ENCODE data around the gene PLEKHM3. TPM values are rescaled to one million over a fixed set of nuclear protein-coding genes. Genes with fewer than 3 reads are reported as not detected.

The PLEKHM3 gene
- total RNA-seq (2014; rRNA removed; shearing (Covaris generic)), result 6.6 and 19.9 TPM in 2 replicates
- polyA plus RNA-seq (2016; fragmentation: Nextera tagmentation; extraction: Ambion mirVana), result 3.5 and 4.9 TPM in 2 replicates

GRCh38 chr2:208025037-208025813 is at the start of gene PLEKHM3:
Gene PLEKHM3 (minus strand): TSS chr2:208025527. CDS start chr2:208001639, 23,888 bp downstream.
- in situ Hi-C loops (cut with MboI), result no loop called here
- H3F3A ChIP-seq (ENCODE audit: insufficient read depth), result no peaks in the 10 kb centered on the region

GRCh38 chr2:208074610-208075356 is 49.5 kb upstream of the PLEKHM3 start:
- 40 to 41% methylated on average over 9 of the region's 9 CpGs for WGBS, 2 experiments (ENCODE audit: low coverage in 1 of 2, low lambda C conversion rate in 2 of 2, missing lambda C conversion rate in 2 of 2)
- no peak for TF ChIP-seq EZH2 (IDR thresholded peaks at IDR 0.05; ENCODE audit: insufficient read depth, poor library complexity, severe bottlenecking)
- no peak for TF ChIP-seq EZH2phosphoT487 (IDR thresholded peaks at IDR 0.05; ENCODE audit: insufficient read depth, low read depth)
- H3K4me3 ChIP-seq, result no peak overlapping the region
- H3K9me3 ChIP-seq (ENCODE audit: low read depth), result no peaks in the 10 kb centered on the region
- H3K4me2 ChIP-seq (ENCODE audit: unreplicated experiment), result no peak overlapping the region
- no peak overlapping the region for H2AFZ ChIP-seq
- H3K9me2 ChIP-seq (ENCODE audit: insufficient read depth), result no peaks in the 10 kb centered on the region
- in situ Hi-C loops (cut with MboI), result no loop called here
- H3K27ac ChIP-seq, result no peak overlapping the region
- peaks cover 20% of the 10 kb centered on the region for H3K27me3 ChIP-seq (replicated peaks; ENCODE audit: insufficient read depth)
- H4K20me1 ChIP-seq (ENCODE audit: insufficient read depth), result no peaks in the 10 kb centered on the region
- no peaks in the 10 kb centered on the region for H3K36me3 ChIP-seq (ENCODE audit: low read depth)
- no peaks in the 10 kb centered on the region for H3F3A ChIP-seq (ENCODE audit: insufficient read depth)
- H3K9ac ChIP-seq, result no peak overlapping the region
- no peak for DNase-seq
- 0 out of 2 replicates have a peak, but pooled peaks cover 7% of the 10 kb centered on the region for H3K4me1 ChIP-seq (ENCODE audit: insufficient read depth)
- no peaks in the 10 kb centered on the region for H3K79me2 ChIP-seq (ENCODE audit: insufficient read depth)

More at GRCh38 chr2:208025037-208025813, at the start of gene PLEKHM3:
- peak; percentile 92 for DNase-seq
- Histone ChIP-seq H3K9ac (peak within 1 kb of the TSS; percentile 91), H3K27me3 (replicated peaks; ENCODE audit: insufficient read depth) (no peaks in the 10 kb centered on the region), H3K9me2 (ENCODE audit: insufficient read depth) (no peaks in the 10 kb centered on the region), H3K4me2 (ENCODE audit: unreplicated experiment) (peak within 1 kb of the TSS; percentile 90), H3K9me3 (ENCODE audit: low read depth) (no peaks in the 10 kb centered on the region), H3K4me3 (peak within 1 kb of the TSS; percentile 96), H3K4me1 (ENCODE audit: insufficient read depth) (peaks cover 5% of the 10 kb centered on the region; the same call in 1 of the 2 replicates), H2AFZ (peak within 1 kb of the TSS; percentile 99), H3K27ac (peak within 1 kb of the TSS; percentile 80), H3K36me3 (ENCODE audit: low read depth) (no peaks in the 10 kb centered on the region), H3K79me2 (ENCODE audit: insufficient read depth) (peaks cover 28% of the 10 kb centered on the region), H4K20me1 (ENCODE audit: insufficient read depth) (no peaks in the 10 kb centered on the region)
- 1% methylated on average over 37 to 38 of the region's 38 CpGs for WGBS, 2 experiments (ENCODE audit: low coverage in 1 of 2, low lambda C conversion rate in 2 of 2, missing lambda C conversion rate in 2 of 2)
- TF ChIP-seq EZH2phosphoT487 (IDR thresholded peaks at IDR 0.05; ENCODE audit: insufficient read depth, low read depth) (no peak), EZH2 (IDR thresholded peaks at IDR 0.05; ENCODE audit: insufficient read depth, poor library complexity, severe bottlenecking) (no peak)

- peaks cover 4% of the 10 kb centered on the region; the same call in 1 of the 2 replicates for H3K27me3 ChIP-seq (replicated peaks; ENCODE audit: insufficient read depth)
- H3K4me2 ChIP-seq (ENCODE audit: unreplicated experiment), result no peak overlapping the region
- H3K27ac ChIP-seq, result no peak overlapping the region
- peaks cover 5% of the 10 kb centered on the region; the same call in 1 of the 2 replicates for H3F3A ChIP-seq (ENCODE audit: insufficient read depth)
- peak; percentile 77 for DNase-seq
- no peaks in the 10 kb centered on the region for H4K20me1 ChIP-seq (ENCODE audit: insufficient read depth)
- TF ChIP-seq EZH2 (IDR thresholded peaks at IDR 0.05; ENCODE audit: insufficient read depth, poor library complexity, severe bottlenecking), result no peak
- TF ChIP-seq EZH2phosphoT487 (IDR thresholded peaks at IDR 0.05; ENCODE audit: insufficient read depth, low read depth), result no peak
- H2AFZ ChIP-seq, result no peak overlapping the region
- in situ Hi-C loops (cut with MboI), result no loop called here
- H3K79me2 ChIP-seq (ENCODE audit: insufficient read depth), result no peaks in the 10 kb centered on the region
- H3K9ac ChIP-seq, result no peak overlapping the region
- WGBS, 2 experiments (ENCODE audit: low coverage in 1 of 2, low lambda C conversion rate in 2 of 2, missing lambda C conversion rate in 2 of 2), result 21 to 23% methylated on average over 9 of the region's 9 CpGs
- no peaks in the 10 kb centered on the region for H3K9me2 ChIP-seq (ENCODE audit: insufficient read depth)
- H3K9me3 ChIP-seq (ENCODE audit: low read depth), result no peaks in the 10 kb centered on the region
- peaks cover 12% of the 10 kb centered on the region; the same call in 1 of the 2 replicates for H3K4me1 ChIP-seq (ENCODE audit: insufficient read depth)
- H3K36me3 ChIP-seq (ENCODE audit: low read depth), result no peaks in the 10 kb centered on the region
- H3K4me3 ChIP-seq, result no peak overlapping the region
These were observed 47.0 kb upstream of the PLEKHM3 start for GRCh38 chr2:208072250-208072892.

- TF ChIP-seq EZH2 (IDR thresholded peaks at IDR 0.05; ENCODE audit: insufficient read depth, poor library complexity, severe bottlenecking) (no peak), EZH2phosphoT487 (IDR thresholded peaks at IDR 0.05; ENCODE audit: insufficient read depth, low read depth) (no peak)
- DNase-seq, result peak; percentile 75
- Histone ChIP-seq H3F3A (ENCODE audit: insufficient read depth) (peaks cover 5% of the 10 kb centered on the region; the same call in 1 of the 2 replicates), H3K9me3 (ENCODE audit: low read depth) (no peaks in the 10 kb centered on the region), H3K9me2 (ENCODE audit: insufficient read depth) (no peaks in the 10 kb centered on the region), H3K9ac (no peak overlapping the region), H3K4me1 (ENCODE audit: insufficient read depth) (peaks cover 8% of the 10 kb centered on the region; the same call in 1 of the 2 replicates), H3K4me3 (no peak overlapping the region), H3K27me3 (replicated peaks; ENCODE audit: insufficient read depth) (no peaks in the 10 kb centered on the region; the same call in 1 of the 2 replicates), H4K20me1 (ENCODE audit: insufficient read depth) (no peaks in the 10 kb centered on the region), H2AFZ (no peak overlapping the region), H3K36me3 (ENCODE audit: low read depth) (no peaks in the 10 kb centered on the region), H3K79me2 (ENCODE audit: insufficient read depth) (no peaks in the 10 kb centered on the region), H3K27ac (no peak overlapping the region), H3K4me2 (ENCODE audit: unreplicated experiment) (no peak overlapping the region)
- in situ Hi-C loops (cut with MboI), result loop anchor here (10.0 kb wide), 1 partner anchor 324 kb away; no protein-coding TSS in a partner anchor
- WGBS, 2 experiments (ENCODE audit: low coverage in 1 of 2, low lambda C conversion rate in 2 of 2, missing lambda C conversion rate in 2 of 2), result 18 to 22% methylated on average over 4 of the region's 4 CpGs
These were observed 43.9 kb upstream of the PLEKHM3 start for GRCh38 chr2:208069186-208069585.
